ENCODE results near the gene CPEB4.

Gene CPEB4

DNA sequence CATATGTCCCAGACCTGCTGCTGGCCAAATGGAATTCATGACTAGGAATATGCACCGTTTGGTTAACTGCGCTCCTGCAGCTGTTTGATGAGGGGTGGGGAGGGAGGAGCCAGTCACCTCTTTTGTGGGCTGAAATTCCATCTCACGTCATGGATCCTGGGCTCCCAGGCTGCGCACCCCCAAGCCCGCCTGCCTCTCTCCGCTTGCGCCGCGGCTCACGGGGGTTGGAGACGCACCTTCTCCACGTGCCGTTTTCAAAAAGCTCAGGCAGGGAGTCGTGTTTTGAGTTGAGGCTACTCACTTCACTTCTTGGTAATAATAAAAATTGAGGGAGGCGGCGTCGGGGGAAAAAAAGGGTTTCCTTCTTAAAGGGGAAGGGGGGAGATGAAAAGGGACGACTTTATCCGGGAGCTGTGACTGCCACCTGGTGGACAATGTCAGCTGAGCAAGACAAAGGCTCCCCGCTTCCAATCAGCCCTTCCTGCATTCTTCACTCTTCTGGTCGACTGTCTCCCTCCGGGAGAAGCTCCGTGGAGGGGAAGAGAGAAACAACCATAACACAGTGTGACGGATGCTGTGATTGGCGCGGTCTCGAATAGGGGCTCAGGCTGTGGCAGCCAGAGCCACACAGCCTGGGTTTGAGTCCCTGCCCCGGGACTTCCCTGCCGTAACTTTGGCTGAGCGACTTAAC, 84.9 kb downstream of the CPEB4 start:
- peak; percentile 44 to 56 for DNase-seq (ENCODE audit: low read depth in 2 of 2)

DNA sequence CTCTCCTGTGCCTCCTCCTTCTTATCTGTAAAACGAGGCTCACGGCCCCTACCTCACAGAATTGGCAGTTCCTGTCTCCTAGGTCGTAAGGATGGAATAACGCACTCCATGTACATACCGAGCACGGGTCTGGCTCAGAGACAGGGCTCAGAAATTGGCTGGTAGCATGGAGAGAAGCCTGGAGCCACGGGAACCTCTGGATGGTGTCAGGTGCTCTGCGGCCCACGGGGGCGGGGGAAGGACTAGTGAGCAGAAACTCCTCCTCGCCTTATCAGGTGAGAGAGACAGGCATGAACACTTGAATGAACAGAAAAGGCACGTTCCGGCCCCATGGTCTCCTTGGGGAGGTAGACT, 85.4 kb downstream of the CPEB4 start:
- DNase-seq (ENCODE audit: low read depth in 2 of 2): no peak

DNA sequence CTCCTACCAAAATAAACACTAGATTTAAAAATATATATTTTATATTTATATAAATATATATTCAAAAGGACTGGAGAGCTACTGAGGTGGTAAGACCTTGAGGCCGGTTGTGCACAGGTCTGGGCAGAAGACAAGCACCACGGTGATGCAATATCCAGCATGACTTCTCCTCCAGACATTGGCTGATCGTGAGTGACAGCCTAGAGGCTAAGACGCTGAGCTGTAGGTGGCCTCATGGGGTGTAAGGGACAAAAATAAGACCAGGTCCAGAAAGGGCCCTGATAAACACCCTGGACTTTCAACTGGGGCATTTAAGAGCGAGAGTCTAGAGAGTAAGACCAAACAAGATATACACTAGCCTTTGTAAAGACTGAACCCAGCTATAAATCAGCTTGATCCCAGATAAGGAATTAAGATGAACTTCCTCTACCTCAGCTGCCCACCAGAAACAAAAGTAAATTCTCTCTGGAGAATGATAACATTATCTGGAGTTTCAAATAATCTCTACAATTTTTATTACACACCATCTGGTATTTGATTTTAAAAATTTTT, 86.6 kb downstream of the CPEB4 start:
- no peak for DNase-seq (ENCODE audit: low read depth in 2 of 2)

DNA sequence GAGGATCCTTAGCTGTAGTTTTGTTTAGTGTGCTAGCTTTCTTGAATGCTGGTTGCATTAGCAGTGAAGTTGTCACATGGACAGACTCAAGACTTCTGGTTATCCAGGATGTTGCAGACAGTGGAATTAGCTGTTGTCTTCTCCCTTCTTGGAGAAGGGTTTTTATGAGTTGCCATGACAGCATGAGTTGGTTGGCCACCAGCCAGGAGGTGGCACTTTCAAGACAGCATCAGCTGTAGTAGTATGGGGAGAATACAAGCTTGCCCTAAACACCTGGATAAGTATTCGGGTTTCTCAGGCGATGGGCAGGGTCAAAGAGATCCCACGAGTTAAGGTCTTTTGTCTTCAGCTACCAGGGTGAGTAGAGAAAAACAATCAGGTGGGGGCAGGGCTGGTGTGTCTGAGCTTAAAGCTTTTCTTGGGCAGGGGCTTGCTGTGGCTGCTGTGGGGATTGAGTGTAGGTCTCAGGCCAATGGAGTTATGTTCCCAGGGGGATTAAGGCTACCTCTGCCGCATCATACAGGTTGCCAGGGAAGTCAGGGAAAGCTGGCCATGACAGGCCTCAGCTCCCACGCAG, 93.1 kb downstream of the CPEB4 start:
- DNase-seq (ENCODE audit: low read depth in 2 of 2): no peak

- DNase-seq (ENCODE audit: low read depth in 2 of 2): no peak
Measured at GRCh38 chr5:173984218-173984617, 96.1 kb downstream of the CPEB4 start.

DNA sequence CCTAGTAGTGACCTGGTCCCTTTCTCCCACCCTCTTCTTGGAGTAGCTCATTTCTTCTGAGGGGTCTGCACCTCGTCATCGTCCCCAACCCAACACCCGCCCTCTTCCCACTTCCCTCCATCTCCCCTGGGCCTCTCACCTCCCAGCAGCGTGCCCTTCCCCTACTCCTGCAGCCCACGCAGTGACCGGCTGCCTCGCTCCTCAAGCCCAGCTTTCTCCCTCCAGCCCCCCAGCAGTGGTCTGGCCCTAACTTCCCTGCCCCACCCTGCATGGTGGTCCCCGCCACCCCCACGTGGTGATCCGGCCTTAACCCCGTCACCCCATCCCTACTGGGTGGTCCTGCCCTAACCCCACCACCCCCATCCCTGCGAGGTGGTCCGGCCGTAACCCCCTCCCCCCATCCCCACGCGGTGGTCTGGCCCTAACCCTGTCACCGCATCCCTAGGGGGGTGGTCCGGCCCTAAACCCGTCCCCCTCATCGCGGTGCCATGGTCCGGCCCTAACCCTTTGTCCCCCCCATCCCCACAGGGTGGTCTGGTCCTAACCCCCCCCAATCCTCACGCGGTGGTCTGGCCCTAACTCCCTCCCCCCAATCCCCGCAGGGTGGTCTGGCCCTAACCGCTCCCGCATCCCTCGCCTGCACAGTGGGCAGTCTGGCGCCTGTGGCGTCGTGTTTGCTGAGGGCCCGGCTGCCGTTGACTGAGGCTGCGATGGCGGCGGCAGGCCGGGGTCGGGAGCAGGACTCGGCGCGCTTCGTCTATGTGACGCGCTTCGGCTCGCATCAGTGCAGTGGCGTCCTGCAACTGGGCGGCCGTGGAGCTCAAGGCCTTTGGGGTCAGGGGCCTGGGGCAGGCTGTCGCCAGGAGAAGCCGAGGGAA, 100.6 kb downstream of the CPEB4 start, which contains the start of gene C5orf47:
Gene C5orf47 (plus strand): TSS at position 617 of the 878 bp plus-strand sequence. CDS start 94 bp downstream, at position 711.
- DNase-seq (ENCODE audit: low read depth in 2 of 2): no peak

DNA sequence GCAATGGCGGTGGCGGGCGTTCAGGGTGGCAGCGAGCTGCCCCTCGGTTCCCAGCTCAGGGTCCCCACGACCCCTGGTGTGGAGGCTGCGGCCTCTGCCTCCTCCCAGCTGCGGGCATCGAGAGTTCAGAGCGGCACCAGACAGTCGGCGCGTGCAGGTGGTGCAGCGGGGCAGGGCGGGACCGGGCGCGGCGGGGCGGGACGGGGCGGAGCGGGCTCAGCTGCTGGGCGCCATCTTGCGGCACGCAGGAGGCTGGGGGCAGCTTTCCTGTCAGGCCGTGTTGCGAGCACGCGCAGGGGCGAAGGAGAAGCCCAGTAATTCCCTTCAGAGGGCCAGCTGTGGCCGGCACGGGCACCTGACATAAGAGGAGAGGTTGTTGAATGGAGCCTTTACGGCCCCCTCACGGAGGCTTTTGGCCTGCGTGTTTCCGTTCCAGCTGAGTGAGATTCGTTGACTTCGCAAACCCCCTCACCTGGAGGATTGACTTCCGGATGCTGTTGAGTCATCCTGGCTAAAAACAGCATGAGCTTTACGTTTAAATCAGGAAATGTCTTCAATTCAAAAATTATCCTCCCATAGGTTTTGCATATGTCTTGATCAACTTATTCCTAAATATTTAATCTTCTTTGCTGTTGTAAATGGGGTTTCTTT, 101.4 kb downstream of the CPEB4 start:
- no peak for DNase-seq (ENCODE audit: low read depth in 2 of 2)

DNA sequence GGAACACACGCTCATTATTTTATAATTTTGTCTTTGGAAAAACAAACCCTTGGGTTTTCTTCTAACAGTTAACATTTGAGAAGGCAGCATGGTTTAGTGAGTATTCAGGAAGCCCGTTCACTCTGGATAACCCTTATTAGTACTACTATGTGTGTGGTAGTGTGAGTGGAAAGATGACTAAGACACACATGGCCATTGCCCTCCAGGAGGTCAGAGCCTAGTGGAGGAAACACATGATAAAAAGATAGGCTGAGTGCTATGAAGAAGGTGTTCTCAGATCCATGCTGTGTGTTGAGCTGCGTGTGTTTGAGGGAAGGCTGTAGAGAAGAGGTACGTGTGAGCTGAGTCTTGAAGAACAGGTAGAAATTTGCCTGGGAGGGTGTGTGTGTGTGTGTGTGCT, 109.2 kb downstream of the CPEB4 start:
- no peak for DNase-seq (ENCODE audit: low read depth in 2 of 2)

DNA sequence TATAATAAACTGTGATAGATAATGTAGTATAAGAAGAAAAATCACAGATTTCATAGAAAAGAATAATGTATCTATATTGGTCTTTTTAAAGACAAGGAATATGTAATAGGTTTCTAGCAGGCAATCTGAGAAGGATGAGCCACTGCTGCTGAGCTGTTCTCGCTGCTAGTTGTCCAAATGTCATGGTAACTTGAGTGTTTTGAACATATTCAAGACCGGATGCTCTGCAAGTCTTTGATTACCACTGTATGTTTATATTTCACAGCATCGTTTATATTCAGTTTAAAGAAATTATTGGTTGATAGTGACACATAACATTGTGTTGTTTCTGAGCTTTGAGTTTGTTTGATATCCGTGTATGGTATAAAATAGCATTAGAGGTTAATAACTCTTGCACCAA, 110.4 kb downstream of the CPEB4 start:
- DNase-seq (ENCODE audit: low read depth in 2 of 2): no peak

- no peak for DNase-seq (ENCODE audit: low read depth in 2 of 2)
Measured at GRCh38 chr5:174000076-174000475, 111.9 kb downstream of the CPEB4 start.

GRCh38 chr5:174003795-174004194, 115.6 kb downstream of the CPEB4 start:
- no peak for DNase-seq (ENCODE audit: low read depth in 2 of 2)

DNA sequence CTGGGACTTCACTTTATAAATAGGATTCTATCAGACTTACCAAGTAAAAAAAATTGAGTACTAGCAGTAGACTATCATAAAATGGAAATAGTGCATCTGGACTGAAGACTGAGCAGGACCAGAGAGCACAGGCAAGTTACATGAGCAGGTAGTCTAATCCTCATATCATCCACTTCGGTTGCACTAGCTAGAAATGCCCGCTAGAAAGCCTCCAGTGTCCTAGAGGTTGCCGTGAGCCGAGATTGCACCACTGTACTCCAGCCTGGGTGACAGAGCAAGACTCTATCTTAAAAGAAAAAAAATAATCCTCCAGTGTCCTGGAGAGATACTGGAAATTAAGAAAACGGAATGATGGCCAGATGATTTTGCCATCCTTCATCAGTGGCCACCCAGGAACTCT, 120.8 kb downstream of the CPEB4 start:
- DNase-seq (ENCODE audit: low read depth in 2 of 2): no peak

DNA sequence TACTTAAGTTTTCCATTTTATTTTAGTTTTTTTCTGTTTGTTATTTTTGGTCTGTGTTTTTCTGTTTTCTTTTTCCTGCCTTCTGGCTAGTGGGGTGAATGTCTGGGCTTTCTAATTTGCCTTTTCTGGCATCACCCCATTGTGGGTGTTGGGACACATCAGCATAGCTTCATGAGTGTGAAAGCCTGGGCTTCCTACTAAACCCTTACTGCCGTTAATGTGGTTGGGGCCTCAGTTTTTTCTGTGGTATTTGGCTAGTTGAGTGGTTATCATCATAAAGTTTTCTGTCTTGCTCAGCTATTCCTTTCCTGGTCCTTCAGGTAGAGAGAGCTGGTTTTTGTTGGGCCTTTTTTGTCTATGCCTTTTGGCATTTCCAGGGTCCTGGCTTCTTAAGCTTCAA, 122.2 kb downstream of the CPEB4 start:
- DNase-seq (ENCODE audit: low read depth in 2 of 2): no peak

DNA sequence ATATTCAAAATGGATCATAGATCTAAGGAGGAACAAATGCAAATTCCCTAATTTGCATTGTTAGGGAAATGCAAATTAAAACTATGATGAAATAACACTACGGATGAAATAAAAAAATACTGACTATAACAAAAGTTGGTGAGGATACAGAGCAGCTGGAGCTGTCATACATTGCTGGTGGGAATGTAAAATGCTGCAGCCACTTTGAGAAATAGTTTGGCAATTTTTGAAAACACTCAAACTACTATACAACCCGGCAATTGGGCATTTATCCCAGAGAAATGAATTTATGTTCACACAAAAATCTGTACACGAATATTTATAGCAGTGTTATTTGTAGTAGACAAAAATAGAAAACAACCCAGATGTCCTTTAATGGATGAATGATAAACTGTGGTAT, 123.3 kb downstream of the CPEB4 start:
- no peak for DNase-seq (ENCODE audit: low read depth in 2 of 2)

Data from stimulated activated CD8-positive, alpha-beta memory T cell treated with anti-CD3 and anti-CD28 coated beads, Interleukin-2, amount 100 ng/mL, for 1 hour (primary cell).